Amygdala (tissue), 56 donors: ENCODE data around the gene NSD1.

Experiments used
- DNase-seq, 56 donors: peaks; one replicate each; lab custom pipeline; 2025; lab: John Stamatoyannopoulos, UW

Gene NSD1

DNA sequence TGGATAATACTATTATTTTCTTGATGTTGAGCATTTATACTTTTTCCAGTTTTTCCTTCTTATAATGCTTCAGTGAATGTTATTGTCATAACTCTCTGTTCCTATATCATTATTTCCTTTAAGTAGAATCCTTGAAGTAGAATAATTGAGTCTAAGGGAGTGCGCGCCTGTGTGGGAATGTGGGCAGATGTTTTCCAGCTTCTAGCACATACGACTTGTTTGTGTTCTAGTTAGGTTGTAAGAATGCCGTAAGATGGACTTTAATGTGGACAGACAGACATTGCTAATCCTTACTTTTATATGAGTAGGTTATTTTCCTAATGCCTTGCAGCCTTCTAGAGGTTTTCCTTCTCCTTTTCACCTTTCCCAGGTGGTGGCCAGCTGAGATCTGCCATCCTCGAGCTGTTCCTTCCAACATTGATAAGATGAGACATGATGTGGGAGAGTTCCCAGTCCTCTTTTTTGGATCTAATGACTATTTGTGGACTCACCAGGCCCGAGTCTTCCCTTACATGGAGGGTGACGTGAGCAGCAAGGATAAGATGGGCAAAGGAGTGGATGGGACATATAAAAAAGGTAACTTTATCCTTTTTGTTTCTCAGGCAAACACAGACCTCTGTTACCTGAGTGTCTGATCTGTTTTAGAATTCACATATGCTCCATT lies 135.8 kb downstream of the NSD1 start:
- DNase-seq = no peak

DNA sequence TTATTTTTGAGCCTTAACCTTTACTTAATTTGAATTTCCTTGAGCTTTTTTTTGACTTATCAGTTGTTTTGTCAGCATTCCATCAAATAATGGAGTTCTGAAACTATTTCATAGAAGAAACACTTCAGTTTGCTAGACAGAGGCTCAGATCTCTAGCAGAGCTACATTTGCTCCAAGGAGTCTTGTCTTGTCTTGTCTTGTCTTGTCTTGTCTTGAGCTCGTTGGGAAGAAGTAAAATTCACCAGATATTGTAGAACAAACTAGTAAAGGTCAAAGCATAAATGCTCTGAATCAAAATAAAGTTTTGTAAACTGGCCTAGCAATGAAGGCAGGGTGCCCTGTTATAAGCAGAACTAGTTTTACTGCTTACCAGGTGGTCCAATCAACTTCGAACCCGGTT lies 136.4 kb downstream of the NSD1 start:
- no peak for DNase-seq

DNA sequence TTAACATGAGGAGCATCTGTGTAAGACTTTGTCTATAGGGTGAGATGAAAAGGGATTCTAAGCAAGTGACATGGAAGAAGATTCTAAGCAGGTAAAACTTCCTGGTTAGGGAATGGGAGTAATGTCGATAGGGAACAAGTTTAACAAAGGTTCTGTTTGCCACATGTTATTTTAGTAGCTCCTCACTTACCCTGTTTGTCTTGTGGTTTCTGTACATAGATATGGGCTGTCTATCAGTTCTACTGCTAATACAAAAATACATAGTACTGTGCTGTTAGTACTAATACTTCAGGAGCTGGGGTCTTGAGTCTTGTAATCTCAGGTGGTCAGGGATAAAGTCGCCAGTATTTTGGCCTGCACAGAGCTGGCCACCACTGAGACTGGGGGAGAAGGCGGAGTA lies 137.1 kb downstream of the NSD1 start:
- DNase-seq = no peak

DNA sequence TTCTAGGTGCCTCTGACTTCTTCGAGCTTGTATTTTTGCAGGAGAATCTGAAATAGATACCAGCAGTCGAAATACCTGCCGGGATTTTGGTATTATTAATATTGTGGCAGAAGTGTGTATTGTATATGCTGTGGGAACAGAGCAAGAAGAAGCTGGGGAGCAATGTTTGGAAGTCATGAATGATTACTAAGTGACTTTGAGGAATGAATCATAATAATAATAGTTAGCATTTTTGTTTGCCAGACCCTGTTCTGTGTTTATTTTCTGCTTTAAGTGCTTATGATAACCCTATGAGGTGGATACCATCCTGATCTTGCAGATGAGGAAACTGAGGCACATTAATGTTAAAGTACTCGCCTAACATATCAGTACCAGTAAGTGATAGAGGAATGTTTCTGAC lies 137.5 kb downstream of the NSD1 start:
- no peak for DNase-seq

DNA sequence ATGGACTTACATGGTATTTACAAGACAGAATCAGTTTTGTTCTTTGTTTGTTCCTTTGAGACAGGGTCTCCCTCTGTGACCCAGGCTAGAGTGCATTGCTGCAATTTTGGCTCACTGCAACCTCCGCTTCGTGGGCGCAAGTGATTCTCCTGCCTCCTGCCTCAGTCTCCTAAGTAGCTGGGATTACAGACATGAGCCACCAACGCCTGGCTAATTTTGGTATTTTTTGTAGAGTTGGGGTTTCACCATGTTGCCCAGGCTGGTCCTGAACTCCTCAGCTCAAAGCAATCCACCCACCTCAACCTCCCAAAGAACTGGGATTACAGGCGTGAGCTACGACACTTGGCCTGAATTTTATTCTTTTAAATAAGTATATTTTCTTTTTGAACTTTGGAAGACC lies 142.3 kb downstream of the NSD1 start:
- DNase-seq = no peak

DNA sequence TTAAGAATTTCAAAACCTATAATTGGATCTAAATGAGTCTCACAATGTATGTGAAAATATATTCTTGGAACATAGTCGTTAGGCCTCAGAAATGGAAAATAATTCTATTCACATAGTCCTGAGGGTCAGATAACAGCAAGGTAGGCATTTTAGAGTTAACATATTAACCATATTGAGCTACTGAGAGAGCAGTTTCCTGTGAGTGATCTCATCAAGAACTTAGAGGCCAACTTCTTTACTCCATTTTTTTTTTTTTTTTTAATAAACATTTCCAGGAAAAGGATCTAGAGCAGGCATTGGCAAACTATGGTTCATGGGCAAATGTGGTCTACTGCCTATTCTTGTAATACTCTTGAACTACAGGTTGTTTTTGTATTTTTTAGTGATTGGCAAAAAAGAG lies 143.3 kb downstream of the NSD1 start:
- no peak for DNase-seq

DNA sequence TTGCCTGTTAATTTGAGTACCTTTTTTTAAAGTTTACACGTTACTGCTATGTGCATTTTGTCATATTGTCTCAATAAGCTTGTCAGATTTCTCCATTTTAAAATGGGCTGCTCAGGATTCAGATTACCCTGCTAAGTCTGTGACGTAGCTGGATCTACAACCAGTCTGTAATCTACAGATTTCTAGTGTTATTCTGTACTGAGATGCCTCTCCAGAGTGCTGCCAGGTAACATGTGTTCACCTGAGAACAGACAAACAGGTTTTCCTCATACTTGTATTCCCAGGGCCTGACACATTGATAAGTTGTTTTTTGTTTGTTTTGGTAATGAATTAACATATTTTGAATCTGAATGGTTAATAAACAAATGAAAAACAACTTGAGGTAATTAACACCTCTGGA lies 154.6 kb downstream of the NSD1 start:
- DNase-seq = no peak

DNA sequence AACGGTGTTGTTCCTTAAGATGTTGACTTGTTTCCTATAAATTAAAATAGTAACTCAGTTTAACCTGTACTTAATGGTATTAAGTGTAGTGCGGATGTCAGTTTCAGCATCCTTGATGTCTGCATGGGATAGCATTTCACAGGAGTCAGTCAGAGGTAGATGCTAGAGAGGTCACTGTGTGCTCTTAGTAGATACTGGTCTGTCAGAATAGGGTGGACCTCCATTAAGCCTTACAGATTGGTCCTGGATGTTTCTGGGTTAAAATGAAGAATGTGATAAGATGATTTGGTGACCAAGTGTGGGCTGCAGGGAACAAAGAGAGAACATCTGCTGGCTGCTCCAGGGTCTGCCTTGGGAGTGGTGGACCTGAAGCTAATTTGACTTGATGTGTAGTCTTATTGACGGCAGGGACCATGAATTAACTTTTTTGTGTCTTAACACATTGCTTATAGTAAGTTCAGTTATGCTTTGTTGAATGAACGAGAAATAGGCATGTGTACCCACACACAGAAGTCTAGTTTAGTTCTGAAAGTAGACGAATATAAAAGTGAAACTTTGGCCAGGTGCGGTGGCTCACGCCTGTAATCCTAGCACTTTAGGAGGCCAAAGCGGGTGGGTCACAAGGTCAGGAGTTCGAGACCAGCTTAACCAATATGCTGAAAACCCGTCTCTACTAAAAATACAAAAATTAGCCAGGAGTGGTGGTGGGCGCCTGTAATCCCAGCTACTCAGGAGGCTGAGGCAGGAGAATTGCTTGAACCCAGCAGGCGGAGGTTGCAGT lies 157.4 kb downstream of the NSD1 start:
- DNase-seq = no peak

DNA sequence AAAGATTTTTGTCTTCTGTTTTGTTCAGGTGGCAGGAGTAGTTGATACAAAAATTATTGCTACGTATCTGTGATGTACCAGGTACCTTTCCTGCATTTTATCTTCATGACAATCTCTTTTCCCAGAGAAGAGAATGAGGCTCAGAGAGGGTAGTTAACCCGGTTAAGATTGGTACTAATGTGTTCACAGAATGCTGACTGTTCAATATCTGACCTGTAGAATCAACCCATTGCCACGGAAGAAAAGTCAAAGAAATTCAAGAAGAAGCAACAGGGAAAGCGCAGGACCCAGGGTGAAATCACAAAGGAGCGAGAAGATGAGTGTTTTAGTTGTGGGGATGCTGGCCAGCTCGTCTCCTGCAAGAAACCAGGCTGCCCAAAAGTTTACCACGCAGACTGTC lies 158.2 kb downstream of the NSD1 start:
- DNase-seq = no peak

DNA sequence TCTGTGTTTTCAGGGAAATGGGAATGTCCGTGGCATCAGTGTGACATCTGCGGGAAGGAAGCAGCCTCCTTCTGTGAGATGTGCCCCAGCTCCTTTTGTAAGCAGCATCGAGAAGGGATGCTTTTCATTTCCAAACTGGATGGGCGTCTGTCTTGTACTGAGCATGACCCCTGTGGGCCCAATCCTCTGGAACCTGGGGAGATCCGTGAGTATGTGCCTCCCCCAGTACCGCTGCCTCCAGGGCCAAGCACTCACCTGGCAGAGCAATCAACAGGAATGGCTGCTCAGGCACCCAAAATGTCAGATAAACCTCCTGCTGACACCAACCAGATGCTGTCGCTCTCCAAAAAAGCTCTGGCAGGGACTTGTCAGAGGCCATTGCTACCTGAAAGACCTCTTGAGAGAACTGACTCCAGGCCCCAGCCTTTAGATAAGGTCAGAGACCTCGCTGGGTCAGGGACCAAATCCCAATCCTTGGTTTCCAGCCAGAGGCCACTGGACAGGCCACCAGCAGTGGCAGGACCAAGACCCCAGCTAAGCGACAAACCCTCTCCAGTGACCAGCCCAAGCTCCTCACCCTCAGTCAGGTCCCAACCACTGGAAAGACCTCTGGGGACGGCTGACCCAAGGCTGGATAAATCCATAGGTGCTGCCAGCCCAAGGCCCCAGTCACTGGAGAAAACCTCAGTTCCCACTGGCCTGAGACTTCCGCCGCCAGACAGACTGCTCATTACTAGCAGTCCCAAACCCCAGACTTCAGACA lies 160.4 kb downstream of the NSD1 start:
- no peak for DNase-seq

DNA sequence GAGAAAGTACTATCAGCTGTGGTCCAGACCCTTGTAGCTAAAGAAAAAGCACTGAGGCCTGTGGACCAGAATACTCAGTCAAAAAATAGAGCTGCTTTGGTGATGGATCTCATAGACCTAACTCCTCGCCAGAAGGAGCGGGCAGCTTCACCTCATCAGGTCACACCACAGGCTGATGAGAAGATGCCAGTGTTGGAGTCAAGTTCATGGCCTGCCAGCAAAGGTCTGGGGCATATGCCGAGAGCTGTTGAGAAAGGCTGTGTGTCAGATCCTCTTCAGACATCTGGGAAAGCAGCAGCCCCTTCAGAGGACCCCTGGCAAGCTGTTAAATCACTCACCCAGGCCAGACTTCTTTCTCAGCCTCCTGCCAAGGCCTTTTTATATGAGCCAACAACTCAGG lies 161.1 kb downstream of the NSD1 start:
- no peak for DNase-seq

DNA sequence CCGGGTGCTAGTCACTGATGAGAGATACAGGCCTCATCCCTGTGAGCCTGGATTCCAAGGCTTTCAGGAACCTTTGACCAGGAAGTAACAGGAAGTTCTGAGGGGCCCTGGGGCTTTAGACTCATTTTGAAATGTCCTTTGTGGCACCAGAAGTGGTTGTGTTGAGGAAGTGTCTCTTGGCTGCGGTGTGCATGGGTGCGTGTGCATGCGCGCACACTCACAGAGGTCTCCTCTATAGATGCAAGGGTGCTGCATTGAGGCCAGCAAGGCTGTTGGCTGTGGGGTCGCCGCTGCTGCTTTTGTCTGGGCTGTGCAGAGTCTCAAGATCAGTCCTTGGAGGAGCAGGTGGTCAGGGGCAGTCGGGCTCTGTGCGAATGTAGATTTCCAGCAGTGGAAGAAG lies 162.4 kb downstream of the NSD1 start:
- no peak for DNase-seq

DNA sequence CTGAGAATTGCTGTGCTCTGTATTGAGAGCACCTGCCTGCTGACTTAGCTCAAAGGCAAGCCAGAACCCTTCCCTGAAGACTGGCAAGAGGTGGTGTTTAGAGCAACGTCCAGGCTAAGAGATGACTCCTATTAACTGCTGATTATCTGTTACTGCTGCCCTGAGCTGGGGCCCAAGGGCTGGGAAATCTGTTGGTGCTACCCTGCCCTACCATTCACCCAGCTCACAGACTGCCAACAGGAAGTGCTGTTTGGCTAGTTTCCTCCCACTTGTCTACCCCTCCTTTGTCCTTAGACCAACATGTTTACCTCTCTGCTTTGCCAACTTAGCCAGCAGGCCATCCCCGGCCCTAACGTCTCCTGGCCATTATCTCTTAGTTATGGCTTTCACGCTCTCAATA lies 163.0 kb downstream of the NSD1 start:
- DNase-seq = no peak

DNA sequence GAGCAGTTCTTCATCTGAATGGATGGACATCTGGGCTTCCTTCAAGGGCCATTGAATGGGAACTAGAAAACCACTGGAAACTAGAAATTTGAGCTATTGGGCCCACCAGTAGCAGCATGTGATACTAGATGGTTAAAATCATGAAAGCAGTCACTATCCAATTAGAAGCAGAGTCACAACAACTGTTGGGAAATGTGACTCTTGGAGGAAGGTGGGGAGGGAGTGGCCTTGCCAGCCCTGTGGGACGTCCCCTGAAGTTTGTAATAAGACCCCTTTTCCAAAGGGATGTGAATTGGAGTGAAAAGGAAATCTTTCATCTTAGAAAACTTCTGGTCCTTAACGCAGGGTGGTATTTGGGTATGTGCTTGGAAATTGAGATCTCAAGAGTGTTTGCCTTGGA lies 164.3 kb downstream of the NSD1 start:
- no peak for DNase-seq

DNA sequence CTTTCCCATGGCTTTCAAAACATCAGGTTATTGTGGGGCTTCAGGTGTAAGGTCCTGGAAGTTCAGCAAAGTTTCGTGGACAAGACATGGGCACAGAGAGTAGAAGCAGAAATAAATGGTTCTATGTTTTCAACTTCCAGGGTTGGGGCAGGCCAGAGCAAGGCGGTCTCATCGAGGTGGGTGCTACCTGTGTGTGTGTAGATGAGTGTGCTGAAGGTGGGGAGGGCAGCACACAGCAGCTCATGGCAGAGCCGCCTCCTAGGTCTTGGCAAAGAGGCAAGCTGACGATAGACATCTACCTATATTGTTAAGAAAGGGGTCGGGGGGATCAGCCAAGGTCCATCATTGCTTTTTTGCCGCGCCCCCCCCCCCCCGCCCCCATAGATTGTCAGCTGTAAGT lies 166.1 kb downstream of the NSD1 start:
- no peak for DNase-seq

DNA sequence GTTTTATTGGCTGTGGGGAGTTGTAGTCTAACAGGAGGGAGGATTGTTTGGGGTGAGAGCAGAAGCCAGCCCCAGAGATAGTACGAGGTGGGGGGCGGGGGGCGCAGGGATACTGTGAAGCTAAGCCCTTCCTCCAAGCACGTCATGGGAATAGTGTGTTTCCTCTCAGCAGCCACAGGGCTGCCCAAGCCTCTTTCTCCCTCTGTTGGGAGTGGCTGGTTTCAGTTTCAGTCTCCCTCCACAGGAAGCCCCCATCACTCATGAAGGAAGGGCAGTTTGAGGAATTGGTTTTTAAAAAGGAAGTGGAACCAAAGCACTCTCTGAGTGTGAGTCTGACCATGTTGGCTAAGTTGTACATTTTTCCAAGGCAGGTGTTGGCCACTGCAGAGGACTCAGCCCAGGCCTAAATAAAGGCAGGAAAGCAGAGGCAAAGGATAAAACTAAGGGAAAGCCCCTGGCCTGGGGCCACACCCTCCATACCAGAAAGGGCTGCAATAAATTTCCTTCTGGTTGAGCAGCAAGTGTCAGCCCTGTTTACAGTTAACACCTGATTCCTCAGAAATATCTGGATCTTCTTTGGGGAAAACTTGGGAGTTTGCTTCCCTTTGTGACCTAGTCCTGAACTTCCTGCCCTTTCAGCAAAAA lies 166.8 kb downstream of the NSD1 start:
- DNase-seq = peak in 17 of 56 donors; percentile 18 to 69 (median 31)

DNA sequence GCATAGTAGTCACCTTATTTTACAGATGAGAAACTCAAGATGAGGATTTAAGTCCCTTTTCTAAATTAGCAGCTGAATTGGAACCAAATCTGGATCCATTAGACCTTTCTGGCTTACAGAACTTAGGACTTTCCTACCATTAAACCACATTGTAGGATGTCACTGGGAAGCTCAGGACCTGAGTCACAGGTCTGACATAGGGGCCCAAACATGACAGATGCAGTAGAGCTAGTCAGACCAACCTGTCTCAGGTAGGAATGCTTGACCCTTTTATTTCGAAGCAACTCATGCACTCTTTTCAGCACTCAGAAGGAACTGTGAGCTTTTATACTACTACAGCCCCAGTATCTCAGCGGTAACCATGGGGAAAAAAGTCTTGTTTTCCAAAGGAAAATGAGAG lies 167.4 kb downstream of the NSD1 start:
- DNase-seq = no peak

DNA sequence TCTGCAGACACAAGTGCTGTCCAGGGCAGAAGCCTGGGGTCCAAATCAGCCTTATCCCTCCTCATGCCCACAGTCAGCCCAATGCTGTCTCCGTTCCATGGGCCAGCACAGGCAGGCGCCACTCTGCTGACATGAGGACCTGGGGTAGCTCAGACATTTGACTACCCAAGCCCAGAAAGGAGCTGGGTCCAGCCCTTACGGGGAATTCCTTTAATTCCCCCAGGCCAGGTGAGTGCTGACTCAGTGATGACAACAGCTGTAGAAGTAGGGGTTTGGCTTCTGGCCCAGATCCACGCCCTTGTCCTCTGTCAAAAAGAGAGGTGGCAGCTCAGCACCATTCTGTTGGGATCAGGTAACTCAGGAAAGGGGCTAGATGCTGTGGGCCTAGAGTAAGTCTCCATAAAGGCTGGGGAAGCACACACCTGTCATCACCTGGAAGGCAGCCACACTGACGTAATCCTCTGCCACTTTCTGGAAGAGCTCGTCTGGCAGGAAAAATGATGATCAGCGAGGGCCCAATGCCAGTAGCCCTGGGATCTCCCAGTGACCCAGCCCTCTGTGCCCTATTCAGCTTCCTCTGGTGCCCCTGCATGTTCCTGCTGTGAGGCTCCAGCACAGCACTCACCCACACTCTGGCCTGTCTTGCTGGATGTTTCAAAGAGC lies 168.1 kb downstream of the NSD1 start:
- DNase-seq = no peak

DNA sequence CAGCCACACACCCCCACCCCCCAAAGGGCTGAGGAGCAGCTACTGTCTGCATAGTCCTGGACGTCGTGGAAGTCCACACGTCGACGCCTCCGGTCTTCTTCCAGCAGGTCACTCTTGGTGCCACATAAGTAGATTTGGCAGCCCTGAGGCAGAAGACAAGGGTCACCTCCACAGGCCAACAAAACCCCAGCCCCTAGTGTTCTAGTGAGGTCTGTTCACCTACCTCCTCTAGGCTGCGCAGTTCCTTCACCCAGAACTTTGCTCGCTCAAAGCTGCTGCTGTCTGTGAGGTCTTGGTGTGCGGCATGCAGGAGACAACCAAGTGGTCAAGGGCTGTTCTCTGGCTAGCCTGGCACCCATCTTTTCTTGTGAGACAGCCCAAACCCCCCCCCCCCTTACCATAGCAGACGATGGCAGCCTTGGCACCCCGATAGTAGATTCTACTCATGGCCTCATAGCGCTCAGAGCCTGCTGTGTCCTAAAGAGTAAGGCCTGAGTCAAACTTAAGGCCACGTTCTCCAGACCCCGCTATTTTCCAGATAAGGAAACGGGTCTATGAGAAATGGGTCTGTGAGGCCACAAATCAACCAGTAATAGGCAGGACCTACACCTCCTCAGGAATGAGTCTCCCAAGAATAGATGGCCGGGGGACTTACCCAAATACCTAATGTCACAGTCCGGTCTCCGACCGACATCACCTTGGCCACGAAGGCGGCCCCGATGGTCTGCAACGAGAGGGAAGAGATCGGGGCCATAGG lies 169.0 kb downstream of the NSD1 start:
- no peak for DNase-seq
